ENCODE measurements around the gene BEST4.
"Not testable (repeated sequence)": the region's sequence is repeated elsewhere in the genome, so short reads cannot be mapped to it uniquely, and the experiment has no call there.

Gene BEST4

DNA sequence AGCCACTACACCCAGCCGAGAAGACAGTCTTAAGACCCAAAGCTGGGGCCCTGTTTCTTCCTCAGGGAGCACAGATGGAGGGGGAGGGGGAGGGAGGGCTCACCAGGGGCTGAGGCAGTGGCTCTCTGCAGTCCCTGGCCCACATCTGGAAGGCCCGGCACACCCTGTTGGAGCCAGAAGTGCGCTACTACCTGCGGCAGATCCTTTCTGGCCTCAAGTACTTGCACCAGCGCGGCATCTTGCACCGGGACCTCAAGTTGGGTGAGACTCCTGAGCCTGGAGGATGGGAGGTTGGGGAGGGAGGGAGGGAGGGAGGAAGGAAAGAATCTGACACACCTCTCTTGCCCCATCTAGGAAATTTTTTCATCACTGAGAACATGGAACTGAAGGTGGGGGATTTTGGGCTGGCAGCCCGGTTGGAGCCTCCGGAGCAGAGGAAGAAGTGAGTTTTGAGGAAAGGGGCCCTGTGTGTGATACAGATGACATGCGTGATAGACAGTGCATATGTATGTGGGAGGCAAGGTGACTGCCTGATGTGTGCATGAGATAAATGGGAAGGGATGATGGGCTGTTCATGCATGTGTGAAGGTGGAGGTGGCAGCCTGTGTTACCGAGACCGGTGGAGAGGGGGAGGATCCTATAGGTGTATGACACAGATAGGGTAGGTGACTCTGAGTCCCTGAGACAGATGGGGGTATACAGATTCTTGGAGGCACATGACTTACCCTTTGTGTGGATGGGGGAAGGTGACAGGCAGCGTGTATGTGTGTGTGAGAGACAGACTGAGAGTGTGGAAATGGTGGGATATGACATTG lies 13.7 kb upstream of the BEST4 start:
- DNase-seq, result no peak

DNA sequence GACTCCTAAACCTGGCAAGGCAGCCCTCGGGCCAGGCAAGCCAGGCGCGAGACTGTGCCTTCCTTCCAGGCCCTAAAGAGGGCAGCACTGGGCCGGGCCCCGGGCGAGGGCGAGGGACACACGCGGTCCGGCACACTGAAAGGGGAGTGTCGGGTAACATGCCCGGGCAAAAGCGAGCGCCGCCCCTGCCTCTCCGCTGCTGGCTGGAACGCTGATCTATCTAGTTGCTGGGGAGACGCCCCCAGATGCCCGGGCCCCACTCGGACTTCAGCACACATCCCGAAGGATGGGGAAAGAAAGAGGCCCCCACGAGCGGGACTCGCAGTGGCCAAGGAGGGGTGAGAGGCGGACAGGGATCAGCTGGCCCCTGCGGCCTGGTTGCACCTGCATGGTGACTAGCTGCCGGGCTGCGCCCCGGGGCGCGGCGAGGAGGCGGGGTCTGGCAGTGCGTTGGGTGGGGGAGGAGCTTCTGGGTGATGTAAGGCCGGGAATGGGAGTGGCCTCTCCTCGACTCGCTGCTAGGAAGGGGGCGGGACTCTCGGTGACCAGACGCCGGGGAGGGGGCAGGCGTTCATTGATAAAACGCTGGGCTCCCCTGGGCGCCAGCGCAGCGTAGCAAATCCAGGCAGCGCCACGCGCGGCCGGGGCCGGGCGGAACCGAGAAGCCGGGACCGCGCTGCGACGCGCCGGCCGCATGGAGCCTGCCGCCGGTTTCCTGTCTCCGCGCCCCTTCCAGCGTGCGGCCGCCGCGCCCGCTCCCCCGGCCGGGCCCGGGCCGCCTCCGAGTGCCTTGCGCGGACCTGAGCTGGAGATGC lies 12.0 kb upstream of the BEST4 start, which contains the start of gene PLK3:
TSS of gene PLK3 (plus strand) at position 608 of the 815 bp plus-strand sequence. CDS start at position 695, 87 bp downstream.
- peak; percentile 81 for DNase-seq

DNA sequence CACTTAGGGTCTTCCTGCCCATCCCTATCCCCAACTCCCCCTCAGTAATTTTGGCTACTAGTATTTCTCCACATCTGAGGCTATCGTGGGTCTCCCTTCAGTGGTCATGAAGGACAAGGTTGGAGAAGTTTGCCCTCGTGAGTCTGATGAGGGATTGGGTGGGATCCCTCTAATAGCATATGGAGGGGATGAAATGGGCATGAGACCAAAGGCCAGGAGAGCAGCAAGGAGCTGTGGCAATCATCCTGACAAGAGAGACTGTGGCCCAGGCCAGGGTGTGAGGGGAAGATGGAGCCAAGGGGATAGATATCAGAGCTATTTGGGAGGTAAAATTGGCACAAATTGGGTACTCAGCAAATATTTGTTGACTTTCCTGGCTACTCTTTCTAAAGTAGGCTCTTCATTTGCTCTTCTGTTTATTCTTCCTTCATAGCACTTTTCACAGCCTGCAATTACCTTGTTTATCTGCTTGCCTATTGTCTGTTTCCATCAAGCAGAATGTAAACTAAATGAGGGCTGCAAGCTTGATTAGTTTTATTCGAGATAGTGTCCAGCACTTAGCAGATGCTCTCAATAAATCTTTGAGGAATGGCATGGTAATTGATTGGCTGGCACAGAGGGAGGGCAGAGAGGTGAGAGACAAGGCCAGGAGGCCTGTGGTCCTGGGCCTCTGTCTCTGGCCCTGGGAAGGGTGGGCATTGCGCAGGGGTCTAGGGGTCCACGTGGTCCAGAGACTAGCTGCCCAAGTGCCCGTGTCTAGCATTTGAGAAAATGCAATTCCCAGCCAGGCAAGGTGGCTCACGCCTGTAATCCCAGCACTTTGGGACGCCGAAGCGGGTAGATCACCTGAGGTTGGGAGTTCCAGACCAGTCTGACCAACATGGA lies 10.8 kb upstream of the BEST4 start:
- no peak for DNase-seq

DNA sequence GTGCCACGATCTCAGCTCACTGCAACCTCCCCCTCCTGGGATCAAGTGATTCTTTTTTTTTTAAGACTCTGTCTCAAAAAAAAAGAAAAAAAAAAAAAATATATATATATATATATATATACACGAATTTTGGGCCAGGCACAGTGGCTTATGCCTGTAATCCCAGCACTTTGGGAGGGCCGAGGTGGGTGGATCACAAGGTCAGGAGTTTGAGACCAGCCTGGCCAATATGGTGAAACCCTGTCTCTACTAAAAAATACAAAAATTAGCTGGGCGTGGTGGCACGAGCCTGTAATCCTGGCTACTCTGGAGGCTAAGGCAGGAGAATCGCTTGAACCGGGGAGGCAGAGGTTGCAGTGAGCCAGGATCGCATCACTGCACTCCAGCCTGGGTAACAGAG lies 9.9 kb upstream of the BEST4 start:
- not testable (repeated sequence) for DNase-seq

DNA sequence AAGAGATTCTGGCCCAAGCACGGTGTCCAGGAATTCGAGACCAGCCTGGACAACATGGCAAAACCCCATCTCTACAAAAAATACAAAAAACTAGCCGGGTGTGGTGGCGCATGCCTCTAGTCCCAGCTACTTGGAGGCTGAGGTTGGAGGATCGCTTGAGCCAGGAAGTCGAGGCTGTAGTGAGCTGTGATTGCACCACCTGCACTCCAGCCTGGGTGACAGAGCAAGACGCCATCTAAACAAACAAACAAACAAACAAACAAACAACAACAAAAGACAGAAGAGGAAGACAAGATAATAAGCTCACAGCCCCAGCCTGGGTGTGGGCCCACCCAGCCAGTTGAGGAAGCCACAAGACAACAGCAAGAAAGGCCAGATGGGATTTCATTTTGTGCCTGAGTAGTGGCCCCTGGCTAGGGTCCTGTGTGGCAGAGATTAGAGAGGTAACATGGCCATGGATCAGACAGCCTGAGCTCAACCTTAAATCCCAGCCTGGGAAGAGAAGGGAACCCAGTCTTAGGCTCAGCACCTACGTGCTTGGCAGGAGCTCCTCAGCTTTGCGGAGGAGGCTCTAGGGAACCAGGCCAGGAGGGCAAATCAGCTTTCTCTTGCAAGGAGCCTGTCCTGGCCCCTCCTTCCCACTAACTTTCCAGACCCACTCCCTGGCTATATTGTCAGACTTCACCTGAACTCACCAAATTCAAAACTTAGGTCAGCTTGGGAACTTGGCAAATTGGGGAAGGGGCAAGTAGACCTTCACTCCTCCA lies 4.9 kb upstream of the BEST4 start:
- no peak for DNase-seq

DNA sequence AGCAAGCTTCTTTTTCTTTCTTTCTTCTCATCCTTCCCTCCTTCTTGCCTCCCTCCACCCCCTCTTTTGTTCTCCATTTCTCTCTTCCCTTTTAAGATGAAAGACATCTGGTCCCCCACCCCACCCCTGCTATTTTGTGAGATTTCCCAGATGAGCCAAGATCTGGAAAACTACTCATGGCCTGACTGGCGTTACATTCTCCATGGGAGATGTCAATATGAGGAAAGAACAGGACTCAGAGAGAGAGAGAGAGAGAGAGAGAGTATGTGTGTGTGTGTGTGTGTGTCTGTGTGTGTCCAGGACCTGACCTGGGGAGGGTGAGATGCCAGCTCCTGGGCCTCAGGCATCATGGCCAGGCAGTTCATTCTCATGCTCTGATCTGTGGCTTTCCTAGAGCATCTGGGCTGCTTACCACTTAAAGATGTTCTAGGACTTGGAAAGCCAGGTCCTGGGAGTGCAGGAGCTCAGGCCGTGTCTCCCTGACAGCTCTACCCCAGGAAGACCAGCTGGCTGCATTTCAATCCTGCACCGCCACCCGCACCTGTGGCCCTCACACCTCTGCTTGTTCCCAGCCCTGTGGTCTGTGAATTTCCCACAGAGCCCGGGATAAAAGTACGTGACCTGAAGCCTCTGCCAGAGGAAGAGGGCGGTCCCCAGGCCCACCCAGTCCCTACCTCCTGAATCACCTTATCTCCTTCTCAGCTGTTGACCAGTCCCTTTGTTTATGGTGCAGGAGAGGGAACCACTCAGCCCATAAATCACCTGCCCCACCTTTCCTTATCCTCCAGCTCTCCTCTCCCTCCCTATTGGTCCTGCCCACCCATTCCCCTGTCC lies 3.2 kb upstream of the BEST4 start:
- no peak for DNase-seq

DNA sequence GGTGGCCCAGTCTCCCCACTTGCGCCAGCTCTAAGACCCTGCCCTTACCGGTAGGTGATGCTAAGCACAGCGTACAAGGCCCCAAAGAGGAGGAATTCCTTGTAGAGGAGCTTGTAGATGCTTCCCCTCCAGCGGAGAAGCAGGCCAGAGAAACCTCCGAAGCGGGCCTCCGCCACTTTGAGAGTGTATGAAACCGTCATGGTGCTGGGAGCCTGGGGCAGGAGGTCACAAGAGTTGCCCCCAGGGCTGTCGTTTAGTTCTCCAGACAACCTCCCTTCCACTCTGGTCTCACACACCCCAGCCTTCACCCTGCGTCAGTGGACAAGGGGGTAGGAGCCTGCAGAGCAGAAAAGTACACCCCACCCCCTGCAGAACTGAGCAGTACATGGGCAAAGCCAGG lies 464 bp downstream of the BEST4 start:
- no peak for DNase-seq

DNA sequence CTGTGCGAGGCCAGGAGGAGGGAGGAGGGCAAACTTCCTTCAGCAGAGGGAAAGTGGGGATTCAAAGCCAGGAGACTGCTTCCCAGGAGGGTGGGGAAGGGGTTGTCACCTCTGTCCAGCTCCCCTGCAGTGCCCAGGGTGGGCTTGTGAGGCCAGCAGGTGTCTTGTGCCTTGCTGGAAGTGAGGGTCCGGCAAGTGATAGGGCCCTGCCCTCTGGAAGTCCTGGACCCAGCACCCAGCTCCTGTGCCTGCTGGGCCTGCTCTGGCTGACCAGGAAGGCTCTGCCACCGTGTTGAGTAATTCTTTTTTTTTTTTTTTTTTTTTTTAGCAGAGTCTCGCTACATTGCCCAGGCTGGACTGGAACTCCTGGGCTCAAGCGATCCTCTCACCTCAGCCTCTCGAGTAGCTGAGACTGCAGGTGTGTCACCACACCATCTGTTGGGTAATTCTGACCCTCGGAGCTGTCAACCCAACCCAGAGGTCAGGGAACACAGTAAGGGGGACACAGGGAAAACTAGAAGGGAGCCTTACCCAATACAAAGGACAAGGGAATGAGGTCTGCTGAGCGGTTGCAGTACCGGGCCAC lies 1.0 kb downstream of the BEST4 start:
- no peak for DNase-seq

DNA sequence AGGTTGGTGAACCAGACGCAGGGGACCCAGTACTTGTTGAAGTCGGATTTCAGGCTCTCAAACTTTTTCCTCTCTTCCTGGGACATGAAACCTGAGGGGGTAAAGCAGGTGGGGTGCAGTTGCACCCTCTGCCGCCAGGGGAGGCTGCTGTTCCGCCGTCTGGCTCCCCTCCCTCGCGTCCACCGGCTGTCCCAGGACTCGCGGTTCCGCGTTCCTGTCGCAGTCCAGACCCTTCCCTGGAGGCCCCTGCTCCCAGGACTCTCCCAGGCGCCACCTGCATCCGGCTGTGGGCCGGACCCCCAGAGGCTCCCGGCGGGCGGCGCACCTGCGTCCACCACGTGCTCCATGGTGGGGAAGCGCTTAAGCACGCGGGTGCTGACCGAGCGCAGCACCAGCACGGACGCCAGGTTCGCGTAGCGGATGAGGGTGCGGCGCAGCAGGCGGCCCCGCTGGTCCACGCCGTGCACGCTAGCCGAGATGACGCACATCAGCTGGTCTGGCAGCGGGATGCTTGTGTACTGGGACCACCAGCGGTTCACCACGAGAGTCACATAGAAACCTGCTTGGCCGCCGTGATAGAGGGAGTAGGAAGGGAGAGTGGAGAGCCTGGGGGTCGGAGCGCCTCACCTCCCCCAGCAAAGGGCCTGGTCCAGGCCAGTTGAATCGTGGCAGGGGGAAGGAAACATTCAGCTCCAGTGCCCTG lies 1.7 kb downstream of the BEST4 start:
- DNase-seq, result no peak

DNA sequence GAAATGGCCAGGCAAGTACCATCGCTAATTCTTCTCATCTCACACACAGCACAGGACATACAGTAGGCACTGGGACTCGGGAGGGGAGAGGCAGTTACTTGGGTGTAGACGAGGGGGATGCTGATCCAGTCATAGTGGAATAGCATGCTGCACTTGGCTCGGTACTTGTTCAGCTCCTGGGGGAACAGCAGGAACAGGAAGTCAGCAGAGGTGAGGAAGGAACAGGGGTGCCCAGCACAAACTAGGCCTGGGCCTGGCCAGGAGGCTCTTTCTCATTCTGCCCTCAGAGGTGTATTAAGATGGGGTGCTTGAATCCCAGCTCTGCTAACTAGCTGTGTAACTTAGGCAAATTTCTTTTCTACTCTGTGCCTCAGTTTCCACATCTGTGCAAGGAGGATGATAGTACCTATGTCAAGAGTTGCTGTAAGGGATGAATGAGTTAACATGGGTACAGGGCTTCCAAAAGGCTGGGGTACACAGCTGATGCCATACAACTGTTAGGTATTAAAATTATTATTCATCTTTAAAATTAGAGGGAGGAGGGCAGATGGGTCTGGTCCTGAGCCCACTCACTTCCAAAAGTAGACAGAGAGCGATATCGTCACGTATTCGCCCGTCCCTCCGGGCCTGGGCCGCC lies 2.4 kb downstream of the BEST4 start:
- DNase-seq, result no peak

DNA sequence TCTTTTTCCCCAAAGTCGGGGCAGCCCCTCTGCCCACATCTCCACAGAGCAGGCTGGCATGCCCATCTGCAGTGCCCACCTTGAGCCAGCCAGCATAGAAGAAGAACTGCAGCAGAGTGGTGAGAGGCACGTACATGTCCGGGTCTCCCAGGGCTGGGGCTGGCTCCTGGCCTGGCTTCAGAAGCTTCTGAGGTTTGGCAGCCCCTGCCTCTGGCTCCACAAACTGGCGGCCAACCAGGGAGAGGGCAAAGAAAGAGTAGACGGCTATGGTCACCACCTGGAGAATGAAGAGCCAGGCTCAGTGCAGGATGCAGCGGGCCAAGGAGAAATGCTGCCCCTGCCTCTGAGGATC lies 3.0 kb downstream of the BEST4 start:
- no peak for DNase-seq

DNA sequence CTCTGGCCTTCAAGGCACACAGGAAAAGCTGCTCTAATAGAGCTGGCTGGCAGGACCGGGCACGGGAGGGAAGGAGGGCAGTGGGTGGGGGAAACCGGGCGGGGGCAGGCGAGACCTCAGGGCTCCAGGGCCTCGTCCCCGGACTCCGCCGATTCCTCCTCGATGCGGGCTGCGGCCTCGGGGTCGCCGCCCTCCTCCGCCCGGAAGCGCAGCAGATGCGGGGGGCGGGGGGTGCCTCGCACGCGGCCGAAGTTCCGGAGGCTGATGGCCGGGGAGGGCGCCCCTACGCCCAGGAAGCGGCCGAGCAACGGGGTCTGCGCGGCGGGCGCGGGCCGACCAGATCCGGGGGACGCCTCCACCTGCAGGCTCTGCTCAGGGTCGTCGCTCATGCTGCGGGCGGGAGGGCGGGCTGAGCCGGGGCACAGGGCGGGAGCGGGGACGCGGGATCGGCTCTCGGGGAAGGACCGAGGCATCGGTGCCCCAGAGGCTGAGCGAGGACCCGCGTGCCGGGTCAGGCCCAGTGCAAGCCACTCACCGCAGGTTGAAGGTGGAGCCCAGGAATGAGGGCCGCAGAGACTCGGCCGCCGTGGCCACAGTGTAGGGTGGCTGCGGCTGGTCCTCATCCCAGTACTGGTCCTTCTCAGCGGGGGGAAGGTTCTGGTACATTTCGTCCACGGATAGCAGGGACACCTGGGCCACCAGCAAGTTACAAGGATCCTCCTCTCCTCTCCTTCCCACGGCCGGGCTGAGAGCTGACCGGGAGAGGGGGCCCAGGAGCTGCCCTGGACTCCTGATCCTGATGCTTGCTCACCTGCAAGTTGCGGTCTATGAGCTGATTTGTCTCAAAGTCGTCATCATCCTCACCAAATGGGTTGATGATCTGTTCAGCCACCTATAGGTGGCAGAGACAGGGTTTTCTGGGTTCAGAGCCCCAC lies 3.6 kb downstream of the BEST4 start:
- DNase-seq, result no peak

DNA sequence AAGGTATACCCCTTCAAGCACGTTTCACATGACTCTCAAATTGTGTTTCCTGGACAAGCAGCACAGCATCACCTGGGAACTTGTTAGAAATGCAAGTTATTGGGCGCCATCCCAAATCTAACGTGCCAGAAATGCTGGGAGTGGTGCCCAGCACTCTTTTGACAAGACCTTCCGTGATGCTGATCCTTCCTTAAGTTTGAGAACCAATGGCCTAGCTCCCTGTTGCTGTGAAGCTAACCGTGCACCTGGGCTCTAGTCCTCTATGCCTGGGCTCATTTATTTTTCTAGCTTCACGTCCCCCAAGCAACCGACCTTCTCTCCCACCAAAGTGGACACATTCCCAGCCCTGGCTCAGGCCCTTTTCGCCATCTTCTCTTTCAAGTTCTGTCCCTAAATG lies 4.3 kb downstream of the BEST4 start:
- DNase-seq, result no peak

DNA sequence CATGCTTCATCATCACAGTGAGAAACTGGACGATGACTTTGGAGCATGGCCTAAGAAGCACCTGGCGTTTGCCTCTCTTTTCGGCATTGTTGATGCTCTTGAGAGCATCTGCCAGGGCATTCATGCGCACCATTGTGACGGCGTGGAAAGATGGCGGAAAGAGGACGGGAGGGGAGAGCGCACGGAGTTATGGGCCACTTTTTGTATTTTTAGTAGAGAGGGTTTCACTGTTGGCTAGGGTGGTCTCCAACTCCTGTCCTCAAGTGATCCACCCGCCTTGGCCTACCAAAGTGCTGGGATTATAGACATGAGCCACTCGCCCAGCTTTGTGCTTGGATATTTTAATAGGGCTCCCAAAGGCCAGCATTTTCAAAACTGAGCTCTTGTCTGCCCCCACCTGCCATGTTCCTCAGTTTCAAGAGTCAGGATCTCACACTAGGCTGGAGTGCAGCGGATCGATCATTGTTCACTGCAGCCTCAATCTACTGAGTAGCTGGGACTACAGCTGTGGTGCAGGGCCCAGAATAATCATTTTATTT lies 7.3 kb downstream of the BEST4 start:
- DNase-seq, result no peak

DNA sequence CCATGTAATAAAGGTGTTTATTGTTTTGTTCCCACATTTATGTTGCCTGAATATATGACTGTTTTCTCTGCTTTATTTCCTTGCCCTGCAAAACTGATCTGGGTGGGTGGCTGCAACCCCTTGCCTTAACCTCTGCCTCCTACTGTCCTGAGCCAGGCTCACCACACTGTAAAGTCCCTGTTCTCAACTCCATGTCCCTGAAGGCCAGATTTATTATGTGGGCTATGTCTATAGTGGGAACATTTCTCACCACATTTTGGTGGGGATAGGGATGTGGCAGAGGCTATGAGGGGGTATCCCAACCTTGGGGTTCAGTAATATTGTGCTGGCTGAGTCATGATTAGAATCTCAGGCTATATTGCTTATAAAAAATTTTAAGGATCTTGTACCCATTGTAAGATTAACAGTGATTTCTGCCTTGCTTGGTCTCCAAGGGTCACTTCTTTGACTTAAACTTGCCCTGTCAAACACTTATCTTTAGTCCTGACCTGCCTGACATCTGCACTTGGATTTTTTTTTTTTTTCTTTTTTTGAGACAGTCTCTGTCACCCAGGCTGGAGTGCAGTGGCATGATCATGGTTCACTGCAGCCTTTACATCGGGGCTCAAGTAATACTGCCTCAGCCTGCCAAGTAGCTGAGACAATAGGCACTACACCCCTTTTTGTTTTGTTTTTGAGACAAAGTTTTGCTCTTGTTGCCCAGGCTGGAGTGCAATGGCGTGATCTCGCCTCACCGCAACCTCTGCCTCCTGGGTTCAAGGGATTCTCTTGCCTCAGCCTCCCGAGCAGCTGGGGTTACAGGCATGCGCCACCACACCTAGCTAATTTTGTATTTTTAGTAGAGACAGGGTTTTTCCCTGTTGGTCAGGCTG lies 9.0 kb downstream of the BEST4 start:
- DNase-seq, result no peak

DNA sequence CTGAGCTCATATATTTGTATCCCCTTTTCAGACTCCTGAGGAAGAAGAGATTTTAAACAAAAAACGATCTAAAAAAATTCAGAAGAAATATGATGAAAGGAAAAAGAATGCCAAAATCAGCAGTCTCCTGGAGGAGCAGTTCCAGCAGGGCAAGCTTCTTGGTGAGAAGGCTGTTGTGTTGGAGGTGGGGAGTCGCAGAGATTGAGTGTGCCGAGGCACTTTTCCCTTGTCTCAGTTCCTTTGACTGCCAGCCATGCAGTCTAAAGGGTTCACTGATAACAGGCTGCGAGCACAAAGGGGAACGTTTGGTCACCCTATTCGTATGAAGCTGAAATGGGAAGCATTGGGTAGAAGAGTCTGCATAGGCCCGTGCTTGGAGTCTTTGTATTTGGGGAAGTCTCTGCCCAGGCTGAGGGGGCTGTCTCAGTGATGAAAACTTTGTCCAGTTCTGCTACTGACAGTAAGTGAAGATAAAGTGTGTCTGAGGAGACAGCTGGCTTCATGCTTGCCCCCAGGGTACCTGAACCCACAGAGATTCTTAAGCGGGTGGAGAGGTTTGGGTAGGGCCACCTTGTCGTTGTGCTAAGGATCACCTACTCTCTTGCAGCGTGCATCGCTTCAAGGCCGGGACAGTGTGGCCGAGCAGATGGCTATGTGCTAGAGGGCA lies 9.9 kb downstream of the BEST4 start:
- DNase-seq, result no peak

DNA sequence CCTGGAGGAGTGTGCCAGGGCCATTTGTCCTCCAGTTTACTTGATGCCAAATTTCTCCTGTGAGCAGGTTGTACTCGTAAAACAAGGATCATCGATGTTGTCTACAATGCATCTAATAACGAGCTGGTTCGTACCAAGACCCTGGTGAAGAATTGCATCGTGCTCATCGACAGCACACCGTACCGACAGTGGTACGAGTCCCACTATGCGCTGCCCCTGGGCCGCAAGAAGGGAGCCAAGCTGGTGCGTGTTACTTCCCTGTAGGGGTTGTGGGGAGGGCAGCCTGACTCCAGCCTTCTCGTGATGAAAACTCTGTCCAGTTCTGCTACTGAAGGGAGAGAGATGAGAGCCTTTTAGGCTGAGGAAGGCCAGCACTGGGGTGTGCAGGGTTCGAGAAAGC lies 10.4 kb downstream of the BEST4 start:
- DNase-seq, result no peak
